GM23248 (cell line): ENCODE data around the gene DOCK3.

Source experiments
- EZH2 ChIP-seq: fragments of 200-600 bp; sonication (generic); IDR thresholded peaks from 2 replicates; pipeline ENCODE4 v1.6.1; 2018; ENCODE audit warnings: antibody characterized with exemption, mild to moderate bottlenecking; ENCODE audit not compliant: insufficient read depth, poor library complexity, severe bottlenecking
- EZH2phosphoT487 ChIP-seq: fragments of 200-600 bp; sonication (generic); IDR thresholded peaks from 2 replicates; pipeline ENCODE4 v1.6.1; 2018; ENCODE audit warnings: antibody characterized with exemption, moderate library complexity, mild to moderate bottlenecking, low read depth; ENCODE audit not compliant: insufficient read depth

GRCh38 chr3:51386852-51387229, 712.1 kb downstream of the DOCK3 start:
- TF ChIP-seq EZH2 (no peak), EZH2phosphoT487 (no peak)
